ENCODE data around the gene EDRF1.

The EDRF1 gene

GRCh38 chr10:125734148-125734547 lies 14.6 kb downstream of the EDRF1 start:
- no peak overlapping the region for H3K4me3 ChIP-seq (ENCODE audit: low read length)
- no peak overlapping the region for H3K27ac ChIP-seq (ENCODE audit: low read length)
- H3K27me3 ChIP-seq (ENCODE audit: control insufficient read depth, insufficient read depth, low read length): no peaks in the 10 kb centered on the region
- no peak for DNase-seq (ENCODE audit: low read depth, low spot score)
- H3K9me3 ChIP-seq (ENCODE audit: control insufficient read depth, insufficient read depth, low read length): no peaks in the 10 kb centered on the region
- no CpG with 5 or more reads among the region's 1 CpG for WGBS (ENCODE audit: insufficient coverage, insufficient read length)
- H3K4me1 ChIP-seq (ENCODE audit: control insufficient read depth, insufficient read depth, low read length): no peaks in the 10 kb centered on the region
- H3K36me3 ChIP-seq (ENCODE audit: control insufficient read depth, insufficient read depth, low read length): peaks cover 24% of the 10 kb centered on the region; the same call in 1 of the 2 replicates

- no peaks in the 10 kb centered on the region for H3K27me3 ChIP-seq (ENCODE audit: control insufficient read depth, insufficient read depth, low read length)
- no peaks in the 10 kb centered on the region for H3K9me3 ChIP-seq (ENCODE audit: control insufficient read depth, insufficient read depth, low read length)
- no peak for DNase-seq (ENCODE audit: low read depth, low spot score)
- no peak overlapping the region for H3K27ac ChIP-seq (ENCODE audit: low read length)
- WGBS (ENCODE audit: insufficient coverage, insufficient read length): no CpG with 5 or more reads among the region's 1 CpG
- H3K4me3 ChIP-seq (ENCODE audit: low read length): no peak overlapping the region
- no peaks in the 10 kb centered on the region for H3K4me1 ChIP-seq (ENCODE audit: control insufficient read depth, insufficient read depth, low read length)
- peaks cover 23% of the 10 kb centered on the region; the same call in 1 of the 2 replicates for H3K36me3 ChIP-seq (ENCODE audit: control insufficient read depth, insufficient read depth, low read length)
Observed at GRCh38 chr10:125734823-125735222, 15.3 kb downstream of the EDRF1 start.

- no peaks in the 10 kb centered on the region for H3K27me3 ChIP-seq (ENCODE audit: control insufficient read depth, insufficient read depth, low read length)
- H3K27ac ChIP-seq (ENCODE audit: low read length): no peak overlapping the region
- H3K9me3 ChIP-seq (ENCODE audit: control insufficient read depth, insufficient read depth, low read length): no peaks in the 10 kb centered on the region
- peaks cover 28% of the 10 kb centered on the region; the same call in 1 of the 2 replicates for H3K36me3 ChIP-seq (ENCODE audit: control insufficient read depth, insufficient read depth, low read length)
- no peak overlapping the region for H3K4me3 ChIP-seq (ENCODE audit: low read length)
- no peak for DNase-seq (ENCODE audit: low read depth, low spot score)
- no CpG with 5 or more reads among the region's 5 CpGs for WGBS (ENCODE audit: insufficient coverage, insufficient read length)
- H3K4me1 ChIP-seq (ENCODE audit: control insufficient read depth, insufficient read depth, low read length): no peaks in the 10 kb centered on the region
Observed at GRCh38 chr10:125738206-125738605, 18.7 kb downstream of the EDRF1 start.

- Histone ChIP-seq H3K4me3 (ENCODE audit: low read length) (no peak overlapping the region), H3K9me3 (ENCODE audit: control insufficient read depth, insufficient read depth, low read length) (no peaks in the 10 kb centered on the region), H3K36me3 (ENCODE audit: control insufficient read depth, insufficient read depth, low read length) (peaks cover 35% of the 10 kb centered on the region; the same call in 1 of the 2 replicates), H3K27me3 (ENCODE audit: control insufficient read depth, insufficient read depth, low read length) (no peaks in the 10 kb centered on the region), H3K4me1 (ENCODE audit: control insufficient read depth, insufficient read depth, low read length) (no peaks in the 10 kb centered on the region), H3K27ac (ENCODE audit: low read length) (no peak overlapping the region)
- no peak for DNase-seq (ENCODE audit: low read depth, low spot score)
- WGBS (ENCODE audit: insufficient coverage, insufficient read length): no CpG with 5 or more reads among the region's 7 CpGs
Observed at GRCh38 chr10:125739994-125740679, 20.6 kb downstream of the EDRF1 start.

- H3K4me1 ChIP-seq (ENCODE audit: control insufficient read depth, insufficient read depth, low read length): no peaks in the 10 kb centered on the region
- no peaks in the 10 kb centered on the region for H3K27me3 ChIP-seq (ENCODE audit: control insufficient read depth, insufficient read depth, low read length)
- H3K36me3 ChIP-seq (ENCODE audit: control insufficient read depth, insufficient read depth, low read length): peaks cover 32% of the 10 kb centered on the region; the same call in 1 of the 2 replicates
- no CpG with 5 or more reads among the region's 2 CpGs for WGBS (ENCODE audit: insufficient coverage, insufficient read length)
- no peak overlapping the region for H3K27ac ChIP-seq (ENCODE audit: low read length)
- no peaks in the 10 kb centered on the region for H3K9me3 ChIP-seq (ENCODE audit: control insufficient read depth, insufficient read depth, low read length)
- DNase-seq (ENCODE audit: low read depth, low spot score): no peak
- no peak overlapping the region for H3K4me3 ChIP-seq (ENCODE audit: low read length)
Observed at GRCh38 chr10:125742465-125742864, 23.0 kb downstream of the EDRF1 start.

GRCh38 chr10:125744909-125745308 lies 25.4 kb downstream of the EDRF1 start:
- no peaks in the 10 kb centered on the region for H3K4me1 ChIP-seq (ENCODE audit: control insufficient read depth, insufficient read depth, low read length)
- no peaks in the 10 kb centered on the region for H3K27me3 ChIP-seq (ENCODE audit: control insufficient read depth, insufficient read depth, low read length)
- H3K4me3 ChIP-seq (ENCODE audit: low read length): no peak overlapping the region
- H3K27ac ChIP-seq (ENCODE audit: low read length): no peak overlapping the region
- no peaks in the 10 kb centered on the region for H3K9me3 ChIP-seq (ENCODE audit: control insufficient read depth, insufficient read depth, low read length)
- no CpG with 5 or more reads among the region's 2 CpGs for WGBS (ENCODE audit: insufficient coverage, insufficient read length)
- peaks cover 28% of the 10 kb centered on the region; the same call in 1 of the 2 replicates for H3K36me3 ChIP-seq (ENCODE audit: control insufficient read depth, insufficient read depth, low read length)
- no peak for DNase-seq (ENCODE audit: low read depth, low spot score)

- peaks cover 18% of the 10 kb centered on the region; the same call in 1 of the 2 replicates for H3K36me3 ChIP-seq (ENCODE audit: control insufficient read depth, insufficient read depth, low read length)
Observed at GRCh38 chr10:125747417-125747816, 27.9 kb downstream of the EDRF1 start.

GRCh38 chr10:125756196-125756595 lies 36.7 kb downstream of the EDRF1 start:
- DNase-seq (ENCODE audit: low read depth, low spot score): no peak
- no CpG with 5 or more reads among the region's 5 CpGs for WGBS (ENCODE audit: insufficient coverage, insufficient read length)
- no peaks in the 10 kb centered on the region for H3K4me1 ChIP-seq (ENCODE audit: control insufficient read depth, insufficient read depth, low read length)
- H3K9me3 ChIP-seq (ENCODE audit: control insufficient read depth, insufficient read depth, low read length): no peaks in the 10 kb centered on the region
- peaks cover 6% of the 10 kb centered on the region for H3K36me3 ChIP-seq (ENCODE audit: control insufficient read depth, insufficient read depth, low read length)
- H3K4me3 ChIP-seq (ENCODE audit: low read length): no peak overlapping the region
- no peak overlapping the region for H3K27ac ChIP-seq (ENCODE audit: low read length)
- no peaks in the 10 kb centered on the region for H3K27me3 ChIP-seq (ENCODE audit: control insufficient read depth, insufficient read depth, low read length)

More at GRCh38 chr10:125747417-125747816, 27.9 kb downstream of the EDRF1 start:
- no peak for DNase-seq (ENCODE audit: low read depth, low spot score)
- WGBS (ENCODE audit: insufficient coverage, insufficient read length): no CpG with 5 or more reads among the region's 5 CpGs
- no peaks in the 10 kb centered on the region for H3K27me3 ChIP-seq (ENCODE audit: control insufficient read depth, insufficient read depth, low read length)
- no peaks in the 10 kb centered on the region for H3K4me1 ChIP-seq (ENCODE audit: control insufficient read depth, insufficient read depth, low read length)
- H3K27ac ChIP-seq (ENCODE audit: low read length): no peak overlapping the region
- H3K4me3 ChIP-seq (ENCODE audit: low read length): no peak overlapping the region
- H3K9me3 ChIP-seq (ENCODE audit: control insufficient read depth, insufficient read depth, low read length): no peaks in the 10 kb centered on the region

GRCh38 chr10:125756853-125757487 lies 37.5 kb downstream of the EDRF1 start:
- Histone ChIP-seq H3K9me3 (ENCODE audit: control insufficient read depth, insufficient read depth, low read length) (no peaks in the 10 kb centered on the region), H3K27ac (ENCODE audit: low read length) (no peak overlapping the region), H3K36me3 (ENCODE audit: control insufficient read depth, insufficient read depth, low read length) (peaks cover 6% of the 10 kb centered on the region), H3K4me1 (ENCODE audit: control insufficient read depth, insufficient read depth, low read length) (no peaks in the 10 kb centered on the region), H3K27me3 (ENCODE audit: control insufficient read depth, insufficient read depth, low read length) (no peaks in the 10 kb centered on the region), H3K4me3 (ENCODE audit: low read length) (no peak overlapping the region)
- 100% methylated on average over 2 of the region's 5 CpGs for WGBS (ENCODE audit: insufficient coverage, insufficient read length)
- DNase-seq (ENCODE audit: low read depth, low spot score): no peak

GRCh38 chr10:125757742-125758141 lies 38.2 kb downstream of the EDRF1 start:
- Histone ChIP-seq H3K9me3 (ENCODE audit: control insufficient read depth, insufficient read depth, low read length) (no peaks in the 10 kb centered on the region), H3K4me3 (ENCODE audit: low read length) (no peak overlapping the region), H3K27me3 (ENCODE audit: control insufficient read depth, insufficient read depth, low read length) (no peaks in the 10 kb centered on the region), H3K4me1 (ENCODE audit: control insufficient read depth, insufficient read depth, low read length) (no peaks in the 10 kb centered on the region; the same call in 1 of the 2 replicates), H3K36me3 (ENCODE audit: control insufficient read depth, insufficient read depth, low read length) (peaks cover 6% of the 10 kb centered on the region), H3K27ac (ENCODE audit: low read length) (no peak overlapping the region)
- WGBS (ENCODE audit: insufficient coverage, insufficient read length): no CpG with 5 or more reads among the region's 4 CpGs
- no peak for DNase-seq (ENCODE audit: low read depth, low spot score)

Measured in iPS DF 6.9 (cell line).